HFFc6 (cell line): Measurements from ENCODE around the gene MRPS24. TPM values are rescaled to one million over a fixed set of nuclear protein-coding genes. Genes with fewer than 3 reads are reported as not detected.

ENCODE experiments used
- DNase-seq: peaks from one replicate; pipeline ENCODE4 v3.0.0-alpha.2; 2018
- H3K27ac Mint-ChIP-seq: 2 replicates; pipeline ENCODE4 v1.8.0; 2020; ENCODE audit warnings: mild to moderate bottlenecking, mixed read lengths
- H3K27me3 Mint-ChIP-seq: 2 replicates; pipeline ENCODE4 v1.8.0; 2021; ENCODE audit warnings: mild to moderate bottlenecking, moderate library complexity, mixed read lengths; ENCODE audit not compliant: insufficient read depth
- H3K36me3 Mint-ChIP-seq: 2 replicates; pipeline ENCODE4 v1.8.0; 2021; ENCODE audit warnings: low read depth, mixed read lengths
- H3K4me1 Mint-ChIP-seq: 2 replicates; pipeline ENCODE4 v1.8.0; 2020; ENCODE audit warnings: low read depth, mixed read lengths
- H3K4me3 Mint-ChIP-seq: 2 replicates; pipeline ENCODE4 v1.8.0; 2020; ENCODE audit warnings: mild to moderate bottlenecking, moderate library complexity, mixed read lengths
- H3K9me3 Mint-ChIP-seq: 2 replicates; pipeline ENCODE4 v1.8.0; 2020; ENCODE audit warnings: mild to moderate bottlenecking, mixed read lengths
- CTCF ChIP-seq: fragments of 200-600 bp; sonication (generic); IDR thresholded peaks from 2 replicates; pipeline ENCODE4 v1.5.0; 2021; ENCODE audit warnings: antibody characterized with exemption, mild to moderate bottlenecking
- total RNA-seq, 6 experiments: library from RNA; stranded (reverse); fragmentation: NEBNext Ultra II Directional; extraction: Animal tissue kit (Norgen Biotek cat#: 25700); gene quantifications; 2 replicates in 1 of 6; 3 replicates in 5 of 6; pipeline ENCODE4 v1.2.3, GENCODE V29; 2021

The MRPS24 gene
- total RNA-seq, 6 experiments from 2014 or later: 158 to 211 (median 199) TPM

- DNase-seq: peak; percentile 84
- no peak for TF ChIP-seq CTCF
- Mint-ChIP-seq H3K27me3 (no peaks in the 10 kb centered on the region; the same call in 1 of the 2 replicates), H3K36me3 (peaks cover 77% of the 10 kb centered on the region), H3K4me3 (peak overlapping the region; percentile 71), H3K4me1 (peaks cover 63% of the 10 kb centered on the region), H3K9me3 (no peaks in the 10 kb centered on the region), H3K27ac (peak overlapping the region; percentile 87)
These were observed 11.3 kb upstream of the MRPS24 start for GRCh38 chr7:43880596-43880995.

- Mint-ChIP-seq H3K27ac (peak overlapping the region; percentile 87), H3K4me1 (peaks cover 66% of the 10 kb centered on the region), H3K4me3 (peak overlapping the region; percentile 34; the same call in 1 of the 2 replicates), H3K27me3 (no peaks in the 10 kb centered on the region; the same call in 1 of the 2 replicates), H3K9me3 (no peaks in the 10 kb centered on the region), H3K36me3 (peaks cover 74% of the 10 kb centered on the region)
- DNase-seq: peak; percentile 85
- TF ChIP-seq CTCF: no peak
These were observed 10.2 kb upstream of the MRPS24 start for GRCh38 chr7:43879477-43879876.

- H3K4me1 Mint-ChIP-seq: peaks cover 66% of the 10 kb centered on the region
- H3K27ac Mint-ChIP-seq: peak overlapping the region; percentile 87
- no peak for TF ChIP-seq CTCF
- no peak for DNase-seq
- H3K9me3 Mint-ChIP-seq: no peaks in the 10 kb centered on the region
- peak overlapping the region; percentile 34 for H3K4me3 Mint-ChIP-seq
- H3K27me3 Mint-ChIP-seq: no peaks in the 10 kb centered on the region; the same call in 1 of the 2 replicates
- H3K36me3 Mint-ChIP-seq: peaks cover 67% of the 10 kb centered on the region
These were observed 9.6 kb upstream of the MRPS24 start for GRCh38 chr7:43878867-43879266.

GRCh38 chr7:43877968-43878864 lies 8.9 kb upstream of the MRPS24 start:
- Mint-ChIP-seq H3K4me3 (peak overlapping the region; percentile 34), H3K4me1 (peaks cover 66% of the 10 kb centered on the region), H3K36me3 (peaks cover 62% of the 10 kb centered on the region), H3K27me3 (no peaks in the 10 kb centered on the region; the same call in 1 of the 2 replicates), H3K9me3 (no peaks in the 10 kb centered on the region), H3K27ac (peak overlapping the region; percentile 87)
- no peak for DNase-seq
- TF ChIP-seq CTCF: no peak

DNA sequence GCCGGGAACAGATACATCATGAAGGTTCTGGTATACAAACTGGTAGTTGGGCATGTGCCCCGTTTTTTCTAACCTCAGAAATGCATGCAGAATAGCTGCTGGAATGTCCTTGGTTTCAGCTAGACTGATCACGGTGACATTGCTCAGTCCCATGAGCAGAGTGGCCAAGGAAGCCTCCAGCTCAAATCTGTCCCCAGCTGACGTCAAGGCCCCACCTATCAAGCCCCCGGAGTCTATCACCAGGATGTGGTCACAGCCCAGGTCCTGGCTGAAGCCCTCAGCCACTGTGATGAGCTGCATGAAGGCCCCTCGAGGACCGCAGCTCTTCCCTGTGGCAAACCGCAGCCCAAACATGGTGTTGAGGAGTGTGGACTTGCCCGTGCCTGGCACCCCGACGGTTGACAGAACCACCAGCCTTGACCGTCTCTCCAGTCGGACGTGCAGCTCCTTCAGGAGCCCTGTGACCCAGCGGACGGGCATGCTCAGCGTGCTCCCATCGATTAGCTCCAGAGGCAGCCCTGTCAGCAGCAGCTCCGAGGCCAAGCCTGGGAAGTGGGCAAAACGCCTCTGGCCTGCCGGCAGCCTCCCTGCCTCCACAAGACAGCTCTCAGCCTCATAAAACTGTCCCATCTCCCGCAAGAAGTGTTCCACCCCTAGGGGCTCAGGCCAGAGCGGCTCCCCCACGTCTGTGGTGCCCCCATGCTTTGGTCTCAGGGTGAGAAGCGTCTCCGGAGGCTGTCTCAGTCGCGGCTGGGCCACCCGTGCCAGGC lies 7.8 kb upstream of the MRPS24 start:
- H3K4me3 Mint-ChIP-seq: no peak overlapping the region
- peaks cover 6% of the 10 kb centered on the region for H3K27me3 Mint-ChIP-seq
- no peak for DNase-seq
- peaks cover 67% of the 10 kb centered on the region for H3K4me1 Mint-ChIP-seq
- H3K9me3 Mint-ChIP-seq: no peaks in the 10 kb centered on the region
- TF ChIP-seq CTCF: no peak
- peaks cover 57% of the 10 kb centered on the region for H3K36me3 Mint-ChIP-seq
- H3K27ac Mint-ChIP-seq: no peak overlapping the region
